Endothelial cell of umbilical vein (primary cell): ENCODE measurements around the gene GSX2. TPM values are rescaled to one million over a fixed set of nuclear protein-coding genes. Genes with fewer than 3 reads are reported as not detected.

Experiments used
- BruUV-seq: library from RNA; stranded (reverse); fragments of 400-500 nt; replicated peaks from 2 replicates; lab custom pipeline; 2021; lab: Mats Ljungman, UMichigan
- CTCF ChIA-PET: fragments of 300-600, 350-600 bp; sonication (Branson Sonifier 250); formaldehyde crosslinking; loops from one replicate; lab custom pipeline; 2021; ENCODE audit warnings: antibody characterized with exemption, inconsistent platforms; lab: Charles Lee
- POLR2A ChIA-PET: fragments of 300-600, 350-600 bp; sonication (Branson Sonifier 250); formaldehyde crosslinking; loops from one replicate; lab custom pipeline; 2021; ENCODE audit warnings: antibody characterized with exemption, inconsistent platforms; lab: Charles Lee
- DNase-seq: peaks from one replicate; pipeline ENCODE4 v3.0.0-alpha.2; 2011; ENCODE audit warnings: low read depth, low spot score
- FAIRE-seq: peaks from 2 replicates; lab custom pipeline; 2011; peaks lifted over from hg19 to GRCh38; lab: Jason Lieb, UNC
- H2AFZ ChIP-seq: 2 replicates; pipeline ENCODE4 v1.6.0; 2012; ENCODE audit warnings: low read depth, low read length, control low read depth, inconsistent platforms
- H3K27ac ChIP-seq: 2 replicates; pipeline ENCODE4 v1.5.1; 2011; ENCODE audit warnings: low read depth, mild to moderate bottlenecking, control low read depth, low read length, moderate library complexity; ENCODE audit not compliant: insufficient read depth
- H3K27me3 ChIP-seq, 2 experiments: 2 replicates each; pipeline versions ENCODE4 v1.6.0 to v1.6.1; 2011; ENCODE audit warnings: low read length in 2 of 2, mixed read lengths in 1 of 2; ENCODE audit not compliant: control insufficient read depth in 2 of 2, insufficient read depth in 2 of 2
- H3K36me3 ChIP-seq, 2 experiments: 2 replicates in 1 of 2; 3 replicates in 1 of 2; pipeline ENCODE4 v1.5.1; 2011; ENCODE audit warnings: low read length in 2 of 2, mild to moderate bottlenecking in 1 of 2, moderate library complexity in 1 of 2; ENCODE audit not compliant: control insufficient read depth in 2 of 2, insufficient read depth in 2 of 2; ENCODE audit errors: extremely low read depth in 1 of 2
- H3K4me1 ChIP-seq: 3 replicates; pipeline ENCODE4 v1.5.1; 2011; ENCODE audit warnings: mild to moderate bottlenecking, low read length; ENCODE audit not compliant: control insufficient read depth, insufficient read depth; ENCODE audit errors: extremely low read depth
- H3K4me2 ChIP-seq: 2 replicates; pipeline ENCODE4 v1.6.1; 2011; ENCODE audit warnings: low read length, control low read depth, mixed read lengths; ENCODE audit not compliant: insufficient read depth
- H3K4me3 ChIP-seq, 3 experiments: fragments of 200-600 bp in 1 of 3; sonication (generic), shearing (Covaris generic) in 1 of 3; replicated peaks in 1 of 3; 2 replicates each; pipeline ENCODE4 v1.5.1; 2011 to 2016; ENCODE audit warnings: control low read depth in 3 of 3, low read length in 3 of 3, mild to moderate bottlenecking in 2 of 3, inconsistent platforms in 1 of 3, low read depth in 1 of 3, moderate library complexity in 1 of 3; ENCODE audit not compliant: insufficient read depth in 1 of 3
- H3K79me2 ChIP-seq: 2 replicates; pipeline ENCODE4 v1.6.0; 2012; ENCODE audit warnings: low read length, inconsistent platforms; ENCODE audit not compliant: control insufficient read depth, insufficient read depth
- H3K9ac ChIP-seq: replicated peaks from 2 replicates; pipeline ENCODE3; 2011; ENCODE audit warnings: low read length, control low read depth; ENCODE audit not compliant: insufficient read depth; ENCODE audit errors: extremely low read depth
- H3K9me1 ChIP-seq: replicated peaks from 3 replicates; pipeline ENCODE4 v1.6.0; 2011; ENCODE audit warnings: mild to moderate bottlenecking, low read length; ENCODE audit not compliant: control insufficient read depth, insufficient read depth; ENCODE audit errors: extremely low read depth
- H3K9me3 ChIP-seq: replicated peaks from 2 replicates; pipeline ENCODE4 v1.5.1; 2012; ENCODE audit warnings: low read length, inconsistent platforms; ENCODE audit not compliant: control insufficient read depth, insufficient read depth
- H4K20me1 ChIP-seq: replicated peaks from 2 replicates; pipeline ENCODE3; 2011; ENCODE audit warnings: mild to moderate bottlenecking, low read length; ENCODE audit not compliant: control insufficient read depth, insufficient read depth; ENCODE audit errors: extremely low read depth
- EZH2 ChIP-seq: IDR thresholded peaks from 2 replicates; pipeline ENCODE4 v1.6.1; 2012; ENCODE audit warnings: borderline replicate concordance, low read depth, mild to moderate bottlenecking, moderate library complexity, low read length, inconsistent platforms; ENCODE audit not compliant: severe bottlenecking
- FOS ChIP-seq: IDR thresholded peaks from 2 replicates; pipeline ENCODE4 v1.6.1; 2011; ENCODE audit warnings: mild to moderate bottlenecking, low read length, moderate library complexity, borderline replicate concordance; ENCODE audit not compliant: insufficient read depth
- GATA2 ChIP-seq: IDR thresholded peaks from 2 replicates; pipeline ENCODE4 v1.7.0; 2011; ENCODE audit warnings: low read depth, mild to moderate bottlenecking, moderate library complexity, mixed read lengths, low read length; ENCODE audit not compliant: insufficient read length, insufficient read depth
- JUN ChIP-seq: IDR thresholded peaks from 2 replicates; pipeline ENCODE4 v1.6.1; 2011; ENCODE audit warnings: borderline replicate concordance, low read depth; ENCODE audit not compliant: insufficient read length, insufficient read depth
- MYC ChIP-seq: IDR thresholded peaks from one replicate; pipeline ENCODE4 v1.6.1; 2011; ENCODE audit warnings: mild to moderate bottlenecking, low read depth, low read length
- POLR2A ChIP-seq: IDR thresholded peaks from 2 replicates; pipeline ENCODE4 v1.6.1; 2012; ENCODE audit warnings: low read depth, mild to moderate bottlenecking, control low read depth, low read length
- POLR2AphosphoS5 ChIP-seq: IDR thresholded peaks from 2 replicates; pipeline ENCODE4 v1.6.1; 2012; ENCODE audit warnings: low read depth, mild to moderate bottlenecking, control low read depth, low read length, moderate library complexity; ENCODE audit not compliant: insufficient read depth
- dilution Hi-C: fragments of 300-500 bp; cut with MboI; formaldehyde crosslinking; loops from one replicate; pipeline ENCODE4 v1.15.0; 2019; ENCODE audit warnings: low sequenced_read_pairs; ENCODE audit not compliant: extremely low pct_ligation_motif_present
- intact Hi-C: fragments of 100-400 bp; cut with micrococcal nuclease; formaldehyde crosslinking; loops from one replicate; pipeline ENCODE4 v1.10.0; 2022
- polyA plus RNA-seq, 4 experiments: library from polyadenylated mRNA; depleted of rRNA in 3 of 4; stranded (reverse) in 3 of 4; unstranded in 1 of 4; fragments of >200 nt; gene quantifications; 2 replicates each; pipeline versions ENCODE4 v1.2.1 to v1.2.3, GENCODE V29; 2011 to 2012; ENCODE audit warnings: missing spikeins in 1 of 4
- total RNA-seq: library from RNA; stranded (reverse); gene quantifications from 2 replicates; pipeline ENCODE4 v1.2.3, GENCODE V29; 2021
- TF ChIP-seq, protein P1 (sequence below): IDR thresholded peaks from 2 replicates; pipeline ENCODE4 v1.6.1; 2011; ENCODE audit not compliant: insufficient read depth, insufficient read length
- TF ChIP-seq, protein P2 (sequence below), 2 donors: IDR thresholded peaks; 1 replicate in 1 of 2; 2 replicates in 1 of 2; pipeline ENCODE4 v1.5.1; 2011; ENCODE audit warnings: low read length in 2 of 2, mild to moderate bottlenecking in 2 of 2, moderate library complexity in 2 of 2, control low read depth in 1 of 2, inconsistent platforms in 1 of 2, low read depth in 1 of 2; ENCODE audit not compliant: insufficient read depth in 1 of 2; ENCODE audit errors: extremely low read depth in 1 of 2

GSX2 gene
- total and polyA plus RNA-seq, 2 donors (not counting 3 experiments of a cell fraction or from before 2014, with no cell fraction given), result not detected

GRCh38 chr4:54094451-54094850 is 5.5 kb upstream of the GSX2 start:
- dilution Hi-C loops, result no loop called here
- no peak for FAIRE-seq
- CTCF ChIA-PET, result interaction anchor here (1.2 to 1.8 kb wide), 2 partner anchors 9 kb away, joined by 4 to 5 read pairs; no protein-coding TSS in a partner anchor

More at GRCh38 chr4:54094451-54094850, 5.5 kb upstream of the GSX2 start:
- no peaks in the 10 kb centered on the region for H3K9me1 ChIP-seq
- H3K9ac ChIP-seq, result no peak overlapping the region
- intact Hi-C loops, result no loop called here
- H3K4me1 ChIP-seq, result peaks cover 7% of the 10 kb centered on the region
- no peak for DNase-seq
- H3K4me3 ChIP-seq, result no peak overlapping the region
- TF ChIP-seq, protein P1, sequence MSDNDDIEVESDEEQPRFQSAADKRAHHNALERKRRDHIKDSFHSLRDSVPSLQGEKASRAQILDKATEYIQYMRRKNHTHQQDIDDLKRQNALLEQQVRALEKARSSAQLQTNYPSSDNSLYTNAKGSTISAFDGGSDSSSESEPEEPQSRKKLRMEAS, result no peak
- TF ChIP-seq MYC (no peak), JUN (no peak), GATA2 (no peak), EZH2 (no peak), POLR2AphosphoS5 (no peak), POLR2A (no peak), FOS (no peak)
- TF ChIP-seq, protein P2, sequence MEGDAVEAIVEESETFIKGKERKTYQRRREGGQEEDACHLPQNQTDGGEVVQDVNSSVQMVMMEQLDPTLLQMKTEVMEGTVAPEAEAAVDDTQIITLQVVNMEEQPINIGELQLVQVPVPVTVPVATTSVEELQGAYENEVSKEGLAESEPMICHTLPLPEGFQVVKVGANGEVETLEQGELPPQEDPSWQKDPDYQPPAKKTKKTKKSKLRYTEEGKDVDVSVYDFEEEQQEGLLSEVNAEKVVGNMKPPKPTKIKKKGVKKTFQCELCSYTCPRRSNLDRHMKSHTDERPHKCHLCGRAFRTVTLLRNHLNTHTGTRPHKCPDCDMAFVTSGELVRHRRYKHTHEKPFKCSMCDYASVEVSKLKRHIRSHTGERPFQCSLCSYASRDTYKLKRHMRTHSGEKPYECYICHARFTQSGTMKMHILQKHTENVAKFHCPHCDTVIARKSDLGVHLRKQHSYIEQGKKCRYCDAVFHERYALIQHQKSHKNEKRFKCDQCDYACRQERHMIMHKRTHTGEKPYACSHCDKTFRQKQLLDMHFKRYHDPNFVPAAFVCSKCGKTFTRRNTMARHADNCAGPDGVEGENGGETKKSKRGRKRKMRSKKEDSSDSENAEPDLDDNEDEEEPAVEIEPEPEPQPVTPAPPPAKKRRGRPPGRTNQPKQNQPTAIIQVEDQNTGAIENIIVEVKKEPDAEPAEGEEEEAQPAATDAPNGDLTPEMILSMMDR (IDR thresholded peaks at IDR 0.05; ENCODE audit: extremely low read depth in 1 of 2, insufficient read depth in 1 of 2, low read depth in 1 of 2, low read length in 2 of 2), result no peak
- no peak overlapping the region for H2AFZ ChIP-seq
- H4K20me1 ChIP-seq, result no peaks in the 10 kb centered on the region
- no TSS peak for BruUV-seq
- no peaks in the 10 kb centered on the region for H3K79me2 ChIP-seq
- H3K9me3 ChIP-seq, result no peaks in the 10 kb centered on the region
- no peaks in the 10 kb centered on the region for H3K36me3 ChIP-seq
- no peak overlapping the region for H3K27ac ChIP-seq
- POLR2A ChIA-PET, result no interaction called here
- peaks cover 51 to 60% of the 10 kb centered on the region in 2 experiments for H3K27me3 ChIP-seq
- H3K4me2 ChIP-seq, result no peak overlapping the region
